ENCODE data around the gene CALB2.

DNA sequence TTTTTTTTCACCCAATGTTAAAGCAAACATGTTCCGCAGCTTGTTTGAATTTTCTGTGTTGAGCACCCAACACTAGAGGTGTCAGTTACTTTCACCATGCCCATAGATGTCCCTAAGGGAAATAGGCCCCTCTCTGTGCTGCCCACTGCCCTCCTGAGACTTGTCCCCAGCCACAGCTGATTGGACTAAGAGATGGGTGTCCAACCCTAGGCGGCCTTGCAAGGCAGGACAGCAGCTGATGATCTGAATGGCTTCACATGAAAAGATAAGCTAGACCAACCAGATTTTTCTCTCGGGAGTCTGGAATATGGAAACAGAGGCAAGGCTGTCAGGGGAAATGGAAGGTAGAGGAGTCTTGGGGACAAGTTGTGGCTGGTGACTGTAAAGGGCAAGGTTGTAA lies 6.1 kb upstream of the CALB2 start:
- TF ChIP-seq, protein P1, sequence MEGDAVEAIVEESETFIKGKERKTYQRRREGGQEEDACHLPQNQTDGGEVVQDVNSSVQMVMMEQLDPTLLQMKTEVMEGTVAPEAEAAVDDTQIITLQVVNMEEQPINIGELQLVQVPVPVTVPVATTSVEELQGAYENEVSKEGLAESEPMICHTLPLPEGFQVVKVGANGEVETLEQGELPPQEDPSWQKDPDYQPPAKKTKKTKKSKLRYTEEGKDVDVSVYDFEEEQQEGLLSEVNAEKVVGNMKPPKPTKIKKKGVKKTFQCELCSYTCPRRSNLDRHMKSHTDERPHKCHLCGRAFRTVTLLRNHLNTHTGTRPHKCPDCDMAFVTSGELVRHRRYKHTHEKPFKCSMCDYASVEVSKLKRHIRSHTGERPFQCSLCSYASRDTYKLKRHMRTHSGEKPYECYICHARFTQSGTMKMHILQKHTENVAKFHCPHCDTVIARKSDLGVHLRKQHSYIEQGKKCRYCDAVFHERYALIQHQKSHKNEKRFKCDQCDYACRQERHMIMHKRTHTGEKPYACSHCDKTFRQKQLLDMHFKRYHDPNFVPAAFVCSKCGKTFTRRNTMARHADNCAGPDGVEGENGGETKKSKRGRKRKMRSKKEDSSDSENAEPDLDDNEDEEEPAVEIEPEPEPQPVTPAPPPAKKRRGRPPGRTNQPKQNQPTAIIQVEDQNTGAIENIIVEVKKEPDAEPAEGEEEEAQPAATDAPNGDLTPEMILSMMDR (conservative IDR thresholded peaks at IDR 0.05), result no peak
- no peak for TF ChIP-seq ZFX (IDR thresholded peaks at IDR 0.05)

Data from C4-2B (cell line).